Hepatocyte (in vitro differentiated cells): ENCODE measurements around the gene APOL4.

Experiments used
- CTCF ChIP-seq: fragments of 200-600 bp; sonication (generic); IDR thresholded peaks from 2 replicates; pipeline ENCODE4 v1.5.1; 2016; ENCODE audit warnings: antibody characterized with exemption, mild to moderate bottlenecking; ENCODE audit not compliant: poor library complexity
- EZH2 ChIP-seq: fragments of 200-600 bp; sonication (generic); IDR thresholded peaks from 2 replicates; pipeline ENCODE4 v1.6.1; 2016; ENCODE audit warnings: antibody characterized with exemption, mild to moderate bottlenecking, borderline replicate concordance
- EZH2phosphoT487 ChIP-seq: fragments of 200-600 bp; sonication (generic); IDR thresholded peaks from one replicate; pipeline ENCODE4 v1.6.1; 2018; ENCODE audit warnings: antibody characterized with exemption, mild to moderate bottlenecking, low read depth, moderate library complexity; ENCODE audit not compliant: unreplicated experiment, severe bottlenecking

DNA sequence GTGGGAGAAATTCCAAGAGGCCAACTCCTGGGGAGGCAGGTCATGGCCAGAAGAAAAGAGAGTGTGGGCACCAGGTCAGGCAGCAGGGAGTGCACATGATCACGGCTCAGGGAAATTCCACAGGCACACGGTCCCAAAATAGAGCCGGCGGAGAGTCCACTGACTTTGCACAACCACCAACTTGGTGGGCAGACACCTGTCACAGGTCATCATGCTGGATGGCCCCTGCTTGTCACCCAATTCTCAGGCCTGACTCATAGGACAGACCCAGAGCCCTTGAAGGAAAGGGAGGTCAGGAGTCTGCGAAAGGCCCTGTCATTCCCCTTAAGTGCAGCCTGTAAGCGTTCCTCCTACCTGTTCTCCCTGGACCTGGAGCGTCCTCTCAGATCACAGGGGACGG, 21.9 kb upstream of the APOL4 start:
- no peak for TF ChIP-seq CTCF
- no peak for TF ChIP-seq EZH2
- no peak for TF ChIP-seq EZH2phosphoT487
